Spleen (tissue), 7 donors: ENCODE data around the gene ZNF331.

Source experiments
- POLR2A ChIP-seq, 3 donors: fragments of 450-650 bp; IDR thresholded peaks; one replicate each; pipeline ENCODE4 v1.5.1; 2017; ENCODE audit warnings: antibody characterized with exemption in 3 of 3, mild to moderate bottlenecking in 1 of 3
- POLR2AphosphoS5 ChIP-seq, 3 donors: sonication (generic); formaldehyde crosslinking; IDR thresholded peaks; one replicate each; pipeline ENCODE4 v1.5.1; 2017; ENCODE audit warnings: antibody characterized with exemption in 3 of 3
- TF ChIP-seq, protein P1 (sequence below), 11 experiments: fragments of 200-600 bp in 7 of 11; fragments of 450-650 bp in 4 of 11; sonication (generic) in 4 of 11; IDR thresholded peaks in 8 of 11; conservative IDR thresholded peaks in 3 of 11; 1 replicate in 7 of 11; 2 replicates in 4 of 11; pipeline versions ENCODE4 v1.4.0 to v1.8.0; 2016 to 2021; ENCODE audit warnings: antibody characterized with exemption in 11 of 11, inconsistent platforms in 4 of 11, mild to moderate bottlenecking in 1 of 11
- donor health status: DM: no; HTN: no; CAD: no; lungs with moderate emphysema.
- donor health status: DM: no; HTN: no; CAD: no.
- donor health status: DM: no; HTN: no; CAD: no.

DNA sequence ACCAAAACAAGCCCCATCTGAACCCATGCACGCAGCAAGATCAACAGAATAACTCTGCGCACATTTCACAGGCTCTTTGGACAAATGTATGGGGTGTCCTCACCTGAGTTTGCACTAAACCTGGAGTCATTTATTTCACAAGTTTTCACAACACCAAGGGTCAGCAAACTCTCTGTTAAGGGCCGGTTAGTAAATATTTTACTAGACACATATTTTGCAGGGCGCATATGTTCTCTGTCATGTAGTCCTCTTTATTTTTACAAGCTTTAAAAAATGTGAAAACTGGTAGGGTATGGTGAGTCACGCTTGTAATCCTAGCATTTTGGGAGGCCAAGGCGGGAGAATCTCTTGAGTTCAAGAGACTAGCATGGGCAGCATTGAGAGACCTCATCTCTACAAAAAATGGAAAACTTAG lies 48.3 kb downstream of the ZNF331 start:
- TF ChIP-seq, protein P1, sequence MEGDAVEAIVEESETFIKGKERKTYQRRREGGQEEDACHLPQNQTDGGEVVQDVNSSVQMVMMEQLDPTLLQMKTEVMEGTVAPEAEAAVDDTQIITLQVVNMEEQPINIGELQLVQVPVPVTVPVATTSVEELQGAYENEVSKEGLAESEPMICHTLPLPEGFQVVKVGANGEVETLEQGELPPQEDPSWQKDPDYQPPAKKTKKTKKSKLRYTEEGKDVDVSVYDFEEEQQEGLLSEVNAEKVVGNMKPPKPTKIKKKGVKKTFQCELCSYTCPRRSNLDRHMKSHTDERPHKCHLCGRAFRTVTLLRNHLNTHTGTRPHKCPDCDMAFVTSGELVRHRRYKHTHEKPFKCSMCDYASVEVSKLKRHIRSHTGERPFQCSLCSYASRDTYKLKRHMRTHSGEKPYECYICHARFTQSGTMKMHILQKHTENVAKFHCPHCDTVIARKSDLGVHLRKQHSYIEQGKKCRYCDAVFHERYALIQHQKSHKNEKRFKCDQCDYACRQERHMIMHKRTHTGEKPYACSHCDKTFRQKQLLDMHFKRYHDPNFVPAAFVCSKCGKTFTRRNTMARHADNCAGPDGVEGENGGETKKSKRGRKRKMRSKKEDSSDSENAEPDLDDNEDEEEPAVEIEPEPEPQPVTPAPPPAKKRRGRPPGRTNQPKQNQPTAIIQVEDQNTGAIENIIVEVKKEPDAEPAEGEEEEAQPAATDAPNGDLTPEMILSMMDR (IDR thresholded peaks at IDR 0.05 in 8 of 11, conservative IDR thresholded peaks at IDR 0.05 in 3 of 11) = no peak
- no peak for TF ChIP-seq POLR2A (IDR thresholded peaks at IDR 0.05)
- TF ChIP-seq POLR2AphosphoS5 (IDR thresholded peaks at IDR 0.05) = no peak
